OCI-LY1 (cell line): ENCODE results near the gene INAVA.

Experiments used
- H2AFZ ChIP-seq: fragments of 200-600 bp; sonication (generic), shearing (Covaris generic); 2 replicates; pipeline ENCODE4 v1.6.0; 2014; ENCODE audit warnings: antibody characterized with exemption, mild to moderate bottlenecking, low read length
- H3F3A ChIP-seq: fragments of 200-600 bp; sonication (generic), shearing (Covaris generic); 2 replicates; pipeline ENCODE4 v1.6.0; 2014; ENCODE audit warnings: mild to moderate bottlenecking, antibody characterized with exemption, low read length, moderate library complexity; ENCODE audit not compliant: insufficient read depth
- H3K27ac ChIP-seq: fragments of 200-600 bp; sonication (generic); 2 replicates; pipeline ENCODE4 v1.5.1; 2014; ENCODE audit warnings: low read length, mixed run types, mild to moderate bottlenecking, low read depth; ENCODE audit not compliant: poor library complexity, severe bottlenecking
- H3K27me3 ChIP-seq: fragments of 200-600 bp; sonication (generic); 2 replicates; pipeline ENCODE4 v1.6.0; 2014; ENCODE audit warnings: antibody characterized with exemption, mild to moderate bottlenecking, low read length, moderate library complexity; ENCODE audit not compliant: insufficient read depth
- H3K36me3 ChIP-seq: fragments of 200-600 bp; sonication (generic); 2 replicates; pipeline ENCODE4 v1.6.1; 2014; ENCODE audit warnings: mild to moderate bottlenecking, antibody characterized with exemption, low read length, moderate library complexity, mixed read lengths; ENCODE audit not compliant: insufficient read depth
- H3K4me1 ChIP-seq: fragments of 200-600 bp; sonication (generic); 2 replicates; pipeline ENCODE4 v1.5.1; 2014; ENCODE audit warnings: mild to moderate bottlenecking, low read length, moderate library complexity; ENCODE audit not compliant: insufficient read depth, severe bottlenecking
- H3K4me2 ChIP-seq: fragments of 200-600 bp; sonication (generic), shearing (Covaris generic); 2 replicates; pipeline ENCODE4 v1.6.1; 2014; ENCODE audit warnings: low read length
- H3K4me3 ChIP-seq: fragments of 200-600 bp; sonication (generic); 2 replicates; pipeline ENCODE4 v1.5.1; 2014; ENCODE audit warnings: low read length, low read depth, mild to moderate bottlenecking, mixed read lengths; ENCODE audit not compliant: poor library complexity, severe bottlenecking
- H3K79me2 ChIP-seq: fragments of 200-600 bp; shearing (Covaris generic); 2 replicates; pipeline ENCODE4 v1.6.1; 2016; ENCODE audit warnings: mixed run types, low read length, mixed read lengths; ENCODE audit not compliant: insufficient read depth
- H3K9ac ChIP-seq: fragments of 200-600 bp; sonication (generic), shearing (Covaris generic); 2 replicates; pipeline ENCODE4 v1.6.1; 2014; ENCODE audit warnings: mild to moderate bottlenecking, low read length, mixed read lengths
- H3K9me2 ChIP-seq: fragments of 200-600 bp; sonication (generic), shearing (Covaris generic); 2 replicates; pipeline ENCODE4 v1.6.1; 2014; ENCODE audit warnings: low read depth, mild to moderate bottlenecking, low read length, mixed read lengths
- H3K9me3 ChIP-seq: fragments of 200-600 bp; shearing (Covaris generic); 2 replicates; pipeline ENCODE4 v1.6.1; 2014; ENCODE audit warnings: low read length, mixed read lengths
- H4K20me1 ChIP-seq: fragments of 200-600 bp; sonication (generic), shearing (Covaris generic); 2 replicates; pipeline ENCODE4 v1.6.0; 2016; ENCODE audit warnings: mild to moderate bottlenecking, low read length; ENCODE audit not compliant: insufficient read depth
- EZH2 ChIP-seq: fragments of 200-600 bp; sonication (generic), shearing (Covaris generic); IDR thresholded peaks from 2 replicates; pipeline ENCODE4 v1.8.0; 2017; ENCODE audit warnings: borderline replicate concordance, mixed run types, mild to moderate bottlenecking, antibody characterized with exemption, low read length, moderate library complexity, mixed read lengths
- TF ChIP-seq, protein P1 (sequence below): fragments of 200-600 bp; sonication (generic), shearing (Covaris generic); IDR thresholded peaks from 2 replicates; pipeline ENCODE4 v1.5.1; 2017; ENCODE audit warnings: mild to moderate bottlenecking, antibody characterized with exemption, low read length, moderate library complexity, mixed read lengths

Gene INAVA

GRCh38 chr1:200917291-200917817 lies 22.7 kb downstream of the INAVA start:
- Histone ChIP-seq H3K9me3 (no peaks in the 10 kb centered on the region), H3K36me3 (no peaks in the 10 kb centered on the region), H3K27ac (no peak overlapping the region), H4K20me1 (no peaks in the 10 kb centered on the region), H3K4me2 (no peak overlapping the region), H3K9me2 (no peaks in the 10 kb centered on the region), H3K27me3 (no peaks in the 10 kb centered on the region), H3K4me1 (no peaks in the 10 kb centered on the region), H3F3A (no peaks in the 10 kb centered on the region), H2AFZ (no peak overlapping the region), H3K4me3 (no peak overlapping the region), H3K79me2 (no peaks in the 10 kb centered on the region), H3K9ac (no peak overlapping the region)
- TF ChIP-seq EZH2 = no peak
- TF ChIP-seq, protein P1, sequence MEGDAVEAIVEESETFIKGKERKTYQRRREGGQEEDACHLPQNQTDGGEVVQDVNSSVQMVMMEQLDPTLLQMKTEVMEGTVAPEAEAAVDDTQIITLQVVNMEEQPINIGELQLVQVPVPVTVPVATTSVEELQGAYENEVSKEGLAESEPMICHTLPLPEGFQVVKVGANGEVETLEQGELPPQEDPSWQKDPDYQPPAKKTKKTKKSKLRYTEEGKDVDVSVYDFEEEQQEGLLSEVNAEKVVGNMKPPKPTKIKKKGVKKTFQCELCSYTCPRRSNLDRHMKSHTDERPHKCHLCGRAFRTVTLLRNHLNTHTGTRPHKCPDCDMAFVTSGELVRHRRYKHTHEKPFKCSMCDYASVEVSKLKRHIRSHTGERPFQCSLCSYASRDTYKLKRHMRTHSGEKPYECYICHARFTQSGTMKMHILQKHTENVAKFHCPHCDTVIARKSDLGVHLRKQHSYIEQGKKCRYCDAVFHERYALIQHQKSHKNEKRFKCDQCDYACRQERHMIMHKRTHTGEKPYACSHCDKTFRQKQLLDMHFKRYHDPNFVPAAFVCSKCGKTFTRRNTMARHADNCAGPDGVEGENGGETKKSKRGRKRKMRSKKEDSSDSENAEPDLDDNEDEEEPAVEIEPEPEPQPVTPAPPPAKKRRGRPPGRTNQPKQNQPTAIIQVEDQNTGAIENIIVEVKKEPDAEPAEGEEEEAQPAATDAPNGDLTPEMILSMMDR = no peak

GRCh38 chr1:200918006-200918405 lies 23.3 kb downstream of the INAVA start:
- H3K27me3 ChIP-seq = no peaks in the 10 kb centered on the region
- H3K27ac ChIP-seq = no peak overlapping the region
- H2AFZ ChIP-seq = no peak overlapping the region
- no peaks in the 10 kb centered on the region for H4K20me1 ChIP-seq
- no peaks in the 10 kb centered on the region for H3K79me2 ChIP-seq
- no peaks in the 10 kb centered on the region for H3K9me3 ChIP-seq
- H3K9ac ChIP-seq = no peak overlapping the region
- H3K36me3 ChIP-seq = no peaks in the 10 kb centered on the region
- no peaks in the 10 kb centered on the region for H3K4me1 ChIP-seq
- no peak for TF ChIP-seq EZH2
- TF ChIP-seq, protein P1 = no peak
- H3K4me3 ChIP-seq = no peak overlapping the region
- H3K9me2 ChIP-seq = no peaks in the 10 kb centered on the region
- no peak overlapping the region for H3K4me2 ChIP-seq
- H3F3A ChIP-seq = no peaks in the 10 kb centered on the region

- Histone ChIP-seq H3K9me2 (no peaks in the 10 kb centered on the region), H3K79me2 (no peaks in the 10 kb centered on the region), H3K36me3 (no peaks in the 10 kb centered on the region), H3K4me3 (no peak overlapping the region), H3K27me3 (no peaks in the 10 kb centered on the region), H3K4me1 (no peaks in the 10 kb centered on the region), H2AFZ (no peak overlapping the region), H3K4me2 (no peak overlapping the region), H3F3A (no peaks in the 10 kb centered on the region), H3K9me3 (no peaks in the 10 kb centered on the region), H3K9ac (no peak overlapping the region), H3K27ac (no peak overlapping the region), H4K20me1 (no peaks in the 10 kb centered on the region)
- TF ChIP-seq EZH2 = no peak
- TF ChIP-seq, protein P1 = no peak
Measured at GRCh38 chr1:200919386-200919785, 24.7 kb downstream of the INAVA start.
